ENCODE results near the gene STKLD1. TPM values are rescaled to one million over a fixed set of nuclear protein-coding genes. Genes with fewer than 3 reads are reported as not detected.
"Not testable (repeated sequence)": the region's sequence is repeated elsewhere in the genome, so short reads cannot be mapped to it uniquely, and the experiment has no call there.

Gene STKLD1
- total and polyA plus RNA-seq, 8 donors = 0.82 to 6.1 (median 3.4) TPM

GRCh38 chr9:133390713-133391112 is 14.5 kb downstream of the STKLD1 start:
- ATAC-seq (no peak), DNase-seq (no peak)
- TF ChIP-seq CTCF (IDR thresholded peaks at IDR 0.05) = no peak
- Histone ChIP-seq H3K9me3 (no peaks in the 10 kb centered on the region), H3K27ac (no peak overlapping the region), H3K27me3 (peaks cover 0 to 30% of the 10 kb centered on the region in 2 donors), H3K4me1 (no peaks in the 10 kb centered on the region), H3K4me3 (no peak overlapping the region), H3K36me3 (no peaks in the 10 kb centered on the region)
- intact Hi-C loops (cut with DNase I) = no loop called here

GRCh38 chr9:133391449-133391848 is 15.3 kb downstream of the STKLD1 start:
- intact Hi-C loops (cut with DNase I) = not testable (repeated sequence)
- ATAC-seq = peak; percentile 65

GRCh38 chr9:133392308-133392707 is 16.1 kb downstream of the STKLD1 start:
- peaks cover 0 to 46% of the 10 kb centered on the region in 2 donors for H3K27me3 ChIP-seq
- ATAC-seq; intact Hi-C loops (cut with DNase I); H3K9me3 ChIP-seq; H3K36me3 ChIP-seq; H3K4me1 ChIP-seq; H3K4me3 ChIP-seq; DNase-seq; H3K27ac ChIP-seq: not testable (repeated sequence)

More at GRCh38 chr9:133391449-133391848, 15.3 kb downstream of the STKLD1 start:
- H3K9me3 ChIP-seq, H3K36me3 ChIP-seq, H3K4me1 ChIP-seq, DNase-seq, H3K4me3 ChIP-seq, H3K27ac ChIP-seq: not testable (repeated sequence)
- peaks cover 0 to 37% of the 10 kb centered on the region in 2 donors for H3K27me3 ChIP-seq

- Histone ChIP-seq H3K9me3 (no peaks in the 10 kb centered on the region), H3K4me3 (no peak overlapping the region), H3K36me3 (no peaks in the 10 kb centered on the region), H3K27me3 (peaks cover 0 to 52% of the 10 kb centered on the region in 2 donors), H3K27ac (no peak overlapping the region), H3K4me1 (no peaks in the 10 kb centered on the region)
- intact Hi-C loops (cut with DNase I) = no loop called here
- DNase-seq (no peak), ATAC-seq (no peak)
- TF ChIP-seq CTCF (IDR thresholded peaks at IDR 0.05) = no peak
These were observed 17.2 kb downstream of the STKLD1 start for GRCh38 chr9:133393399-133393798.

- intact Hi-C loops (cut with DNase I) = no loop called here
- no peak for ATAC-seq
These were observed 18.6 kb downstream of the STKLD1 start for GRCh38 chr9:133394687-133395271.

GRCh38 chr9:133396952-133397351 is 20.8 kb downstream of the STKLD1 start:
- no peak for TF ChIP-seq CTCF (IDR thresholded peaks at IDR 0.05)
- intact Hi-C loops (cut with DNase I) = no loop called here
- no peak for ATAC-seq

More at GRCh38 chr9:133394687-133395271, 18.6 kb downstream of the STKLD1 start:
- H3K27me3 ChIP-seq = peaks cover 0 to 52% of the 10 kb centered on the region in 2 donors
- peak in 1 of 4 donors; percentile 49 for DNase-seq
- TF ChIP-seq CTCF (IDR thresholded peaks at IDR 0.05) = no peak
- no peak overlapping the region for H3K4me3 ChIP-seq
- no peaks in the 10 kb centered on the region for H3K36me3 ChIP-seq
- H3K9me3 ChIP-seq = no peaks in the 10 kb centered on the region
- no peaks in the 10 kb centered on the region for H3K4me1 ChIP-seq
- no peak overlapping the region for H3K27ac ChIP-seq

More at GRCh38 chr9:133396952-133397351, 20.8 kb downstream of the STKLD1 start:
- no peaks in the 10 kb centered on the region for H3K9me3 ChIP-seq
- peaks cover 0 to 45% of the 10 kb centered on the region in 2 donors for H3K27me3 ChIP-seq
- H3K4me3 ChIP-seq = no peak overlapping the region
- peaks cover 0 to 9% of the 10 kb centered on the region in 2 donors for H3K36me3 ChIP-seq
- no peaks in the 10 kb centered on the region for H3K4me1 ChIP-seq
- H3K27ac ChIP-seq = no peak overlapping the region
- DNase-seq = peak in 1 of 4 donors; percentile 70
